NCI-H2227 treated with DMSO at 0.1 percent for 48 hours (cell line): ENCODE data around the gene HHIPL1.
"Not testable (repeated sequence)": the region's sequence is repeated elsewhere in the genome, so short reads cannot be mapped to it uniquely, and the experiment has no call there.

Source experiments
- DNase-seq: peaks from one replicate; lab custom pipeline; 2025; lab: John Stamatoyannopoulos, UW

The HHIPL1 gene

DNA sequence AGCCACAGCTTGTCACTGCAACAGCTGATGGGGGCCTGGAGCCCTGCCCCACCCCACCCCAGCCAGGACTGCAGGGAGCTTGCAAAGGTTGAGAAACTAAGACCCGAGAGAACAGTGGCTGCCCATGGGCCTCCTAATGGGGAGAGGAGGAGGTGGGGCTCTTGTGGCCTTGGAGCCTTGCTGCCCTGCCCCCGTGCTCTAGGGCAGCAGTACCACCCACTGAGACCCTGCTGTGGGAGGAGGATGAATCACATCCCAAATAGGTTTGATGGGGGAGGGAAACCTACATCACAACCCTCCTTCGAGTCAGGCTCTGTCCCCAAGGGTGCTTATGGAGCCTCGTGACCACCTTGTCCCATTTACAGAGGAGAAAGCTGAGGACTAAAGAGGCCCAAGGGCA, 15.9 kb downstream of the HHIPL1 start:
- DNase-seq, result no peak

- not testable (repeated sequence) for DNase-seq
Observed at GRCh38 chr14:99661206-99661605, 16.3 kb downstream of the HHIPL1 start.

GRCh38 chr14:99662846-99663245, 17.9 kb downstream of the HHIPL1 start:
- no peak for DNase-seq

- DNase-seq, result no peak
Observed at GRCh38 chr14:99663386-99664057, 18.6 kb downstream of the HHIPL1 start.

GRCh38 chr14:99664058-99664936, 19.4 kb downstream of the HHIPL1 start:
- no peak for DNase-seq

DNA sequence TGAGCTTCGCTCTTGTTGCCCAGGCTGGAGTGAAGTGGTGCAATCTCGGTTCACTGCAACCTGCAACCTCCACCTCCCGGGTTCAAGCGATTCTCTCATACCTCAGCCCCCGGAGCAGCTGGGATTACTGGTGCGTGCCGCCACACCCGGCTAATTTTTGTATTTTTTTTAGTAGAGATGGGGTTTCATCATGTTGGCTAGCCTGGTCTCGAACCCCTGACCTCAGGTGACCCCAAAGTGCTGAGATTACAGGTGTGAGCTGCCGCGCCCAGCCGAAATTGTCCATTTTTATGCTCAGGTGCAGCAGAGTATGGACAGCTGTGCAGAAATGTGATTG, 20.0 kb downstream of the HHIPL1 start:
- no peak for DNase-seq

- no peak for DNase-seq
Observed at GRCh38 chr14:99666533-99666932, 21.6 kb downstream of the HHIPL1 start.

DNA sequence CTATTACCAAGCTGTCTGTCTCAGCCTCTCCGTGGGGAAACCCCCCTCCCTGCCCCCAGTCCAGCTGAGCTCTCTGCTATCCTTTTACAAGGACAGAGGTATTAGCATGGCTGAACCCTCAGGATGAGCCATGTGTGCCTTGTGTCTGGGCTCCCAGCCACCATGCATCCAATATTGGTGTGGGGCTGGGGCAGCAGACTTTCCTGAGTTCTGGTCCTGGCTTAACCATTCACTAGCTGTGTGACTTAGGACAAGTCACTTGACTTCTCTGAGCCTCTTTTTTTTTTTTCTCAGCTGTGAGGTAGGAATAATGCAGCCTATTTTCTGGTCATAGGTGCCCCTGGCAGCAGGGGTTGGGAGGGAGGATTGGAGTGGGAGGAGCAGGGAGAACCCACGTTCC, 22.1 kb downstream of the HHIPL1 start:
- no peak for DNase-seq

DNA sequence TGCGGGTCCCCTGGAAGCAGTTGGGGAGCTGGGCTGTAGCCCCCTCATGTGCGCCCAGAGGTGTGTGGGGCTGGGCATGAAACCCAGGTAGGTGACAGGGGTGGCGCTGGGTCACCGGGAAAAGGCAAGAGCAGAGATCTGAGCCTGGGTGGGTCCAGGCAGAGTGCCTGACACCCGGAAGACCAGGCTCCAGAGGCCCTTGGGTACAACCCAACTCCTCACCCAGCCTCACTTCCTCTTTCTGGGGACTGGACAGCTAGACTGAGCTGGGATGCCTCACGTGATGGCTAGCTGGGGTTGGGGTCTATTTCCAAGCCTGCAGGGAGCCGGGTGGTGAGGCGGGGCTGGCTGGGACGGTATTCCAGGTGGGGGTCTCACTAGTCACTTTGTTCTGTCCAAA, 22.9 kb downstream of the HHIPL1 start:
- no peak for DNase-seq

- DNase-seq, result no peak
Observed at GRCh38 chr14:99668307-99669295, 23.7 kb downstream of the HHIPL1 start.

GRCh38 chr14:99670361-99671234, 25.7 kb downstream of the HHIPL1 start:
- no peak for DNase-seq

GRCh38 chr14:99671235-99672224, 26.6 kb downstream of the HHIPL1 start:
- no peak for DNase-seq

DNA sequence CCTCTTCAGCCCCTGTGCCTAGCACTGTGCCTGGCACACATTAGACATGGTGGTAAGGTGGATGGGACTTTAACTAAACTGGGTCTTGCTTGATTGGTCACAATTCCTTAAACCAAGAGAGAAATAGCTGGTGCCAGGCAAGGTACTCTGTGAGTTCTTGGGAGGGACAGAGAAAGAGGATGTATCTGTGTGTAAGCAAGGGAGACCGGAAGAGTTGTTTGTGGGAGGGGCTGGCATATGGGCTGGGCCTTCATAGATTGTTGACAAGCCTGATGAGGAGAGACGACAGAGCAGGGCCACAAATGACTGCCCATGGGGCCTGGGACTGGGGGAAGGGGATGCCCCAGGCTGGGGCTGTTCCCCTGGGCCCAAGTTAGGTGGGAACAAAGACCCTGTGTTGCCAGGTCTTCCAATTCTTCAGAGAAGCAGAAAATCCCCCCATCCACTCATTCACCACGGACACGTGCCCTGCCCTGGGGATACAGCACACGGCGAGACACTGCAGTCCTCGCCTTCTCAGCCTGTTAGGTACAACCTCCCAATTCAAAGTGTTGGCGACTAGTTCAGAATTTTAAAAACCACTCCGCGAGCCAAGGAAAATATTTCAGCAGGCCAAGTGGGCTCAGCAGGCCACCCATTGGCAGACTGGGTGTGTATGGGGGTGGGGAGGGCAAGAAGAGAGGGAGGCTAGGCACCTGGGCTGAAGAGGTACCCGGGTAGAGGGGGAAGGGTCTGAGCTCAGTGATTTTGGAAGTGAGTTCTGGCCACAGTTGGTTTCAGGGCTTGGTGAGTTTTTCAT, 27.8 kb downstream of the HHIPL1 start:
- no peak for DNase-seq

GRCh38 chr14:99673305-99674063, 28.6 kb downstream of the HHIPL1 start:
- no peak for DNase-seq

GRCh38 chr14:99674064-99674650, 29.2 kb downstream of the HHIPL1 start:
- no peak for DNase-seq

DNA sequence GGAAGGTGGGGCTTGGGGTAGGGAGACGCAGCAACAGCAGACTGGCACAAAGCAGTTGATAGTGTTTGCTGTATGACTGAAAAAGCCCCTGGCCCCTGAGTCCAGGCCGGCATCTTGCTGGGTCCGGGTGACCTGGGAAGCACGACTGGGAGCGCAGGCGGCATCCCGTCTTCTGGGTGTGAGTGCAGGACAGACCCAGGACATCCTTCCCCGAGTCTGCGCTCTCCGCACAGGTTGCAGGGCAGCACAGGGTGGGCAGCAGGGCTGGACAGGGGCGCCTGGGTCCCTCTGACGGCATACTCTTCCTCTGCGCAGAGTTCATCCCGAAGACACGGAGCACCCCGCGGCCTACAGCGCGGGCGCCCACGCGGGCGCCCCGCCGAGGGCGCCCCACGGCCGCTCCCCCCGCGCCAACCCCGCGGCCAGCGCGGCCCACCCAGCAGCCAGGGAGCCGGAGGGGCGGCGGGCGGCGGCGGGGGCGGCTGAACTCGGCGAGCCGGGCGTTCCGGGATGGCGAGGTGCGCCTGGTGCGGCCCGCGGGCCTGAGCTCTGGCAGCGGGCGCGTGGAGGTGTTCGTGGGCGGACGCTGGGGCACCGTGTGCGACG, 29.9 kb downstream of the HHIPL1 start:
- no peak for DNase-seq

DNA sequence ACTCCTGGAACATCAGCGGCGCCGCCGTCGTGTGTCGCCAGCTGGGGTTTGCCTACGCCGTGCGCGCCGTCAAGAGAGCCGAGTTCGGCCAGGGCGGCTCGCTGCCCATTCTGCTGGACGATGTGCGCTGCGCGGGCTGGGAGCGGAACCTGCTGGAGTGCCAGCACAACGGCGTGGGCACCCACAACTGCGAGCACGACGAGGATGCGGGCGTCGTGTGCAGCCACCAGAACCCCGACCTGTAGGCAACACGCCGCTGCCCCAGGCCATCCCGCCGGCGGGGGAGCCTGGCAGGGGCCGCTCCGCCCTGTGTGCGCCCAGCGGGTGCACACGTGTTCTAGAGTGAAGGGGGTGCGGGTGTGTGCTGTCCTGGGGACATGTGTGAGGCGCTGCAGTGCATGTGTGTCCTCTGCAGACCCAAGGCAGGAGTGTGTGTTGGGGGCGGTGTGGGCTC, 30.5 kb downstream of the HHIPL1 start:
- no peak for DNase-seq

DNA sequence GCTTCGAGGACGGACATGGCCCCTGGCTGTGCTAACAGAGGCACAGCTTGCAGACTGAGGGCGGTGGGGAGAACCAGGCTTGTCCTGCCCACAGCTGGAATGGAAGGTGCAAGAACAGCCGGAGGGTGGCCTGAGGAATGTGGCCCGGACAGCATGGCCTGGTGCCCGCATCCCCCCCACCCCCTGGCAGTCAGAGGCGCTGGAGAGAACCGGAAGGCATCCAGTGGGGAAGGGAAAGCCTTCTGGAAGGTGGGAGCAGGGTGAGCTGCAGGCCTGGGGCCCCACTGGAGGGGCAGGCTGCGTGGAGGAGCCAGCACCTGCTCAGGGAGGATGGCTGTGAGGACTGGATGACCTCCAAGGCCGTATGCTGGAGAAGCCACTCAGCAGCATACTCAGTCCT, 31.0 kb downstream of the HHIPL1 start:
- no peak for DNase-seq
